ENCODE results near the gene RAB6B. TPM values are rescaled to one million over a fixed set of nuclear protein-coding genes. Genes with fewer than 3 reads are reported as not detected.
A peak's percentile ranks its signal among the peaks of the same experiment; 100 is the strongest.

The RAB6B gene
- total RNA-seq, 2 experiments from 2014 or later: 0.23 to 0.51 TPM

DNA sequence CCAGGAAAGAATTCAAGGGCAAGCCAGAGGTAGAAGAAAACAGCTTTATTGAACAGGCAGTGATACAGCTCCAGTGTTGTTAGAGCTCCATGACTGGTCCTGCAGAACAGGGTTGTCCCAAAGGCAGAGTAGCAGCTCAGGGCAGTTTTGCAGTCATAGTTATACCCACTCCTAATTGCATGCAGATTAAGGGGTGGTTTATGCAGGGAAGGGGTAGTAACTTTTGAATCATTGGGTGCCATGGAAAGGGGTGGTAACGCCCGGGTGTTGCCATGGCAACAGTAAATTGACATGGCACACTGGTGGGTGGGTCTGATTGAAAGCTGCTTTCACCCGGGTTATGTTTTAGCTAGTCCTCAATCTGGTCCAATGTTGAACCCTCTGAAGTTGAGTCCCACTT is 9.7 kb upstream of the RAB6B start:
- POLR2A ChIA-PET: no interaction called here
- DNase-seq: no peak
- CTCF ChIA-PET: interaction anchor here (0.6 kb wide), 1 partner anchor 27 kb away, joined by 3 read pairs; no protein-coding TSS in a partner anchor
- Mint-ChIP-seq H3K4me1 (no peaks in the 10 kb centered on the region), H3K27ac (no peak overlapping the region), H3K27me3 (peaks cover 26% of the 10 kb centered on the region), H3K36me3 (ENCODE audit: low read depth) (no peaks in the 10 kb centered on the region), H3K4me3 (no peak overlapping the region), H3K9me3 (ENCODE audit: low read depth) (no peaks in the 10 kb centered on the region)
- intact Hi-C loops (cut with DNase I, micrococcal nuclease): no loop called here
- no peak for ATAC-seq

DNA sequence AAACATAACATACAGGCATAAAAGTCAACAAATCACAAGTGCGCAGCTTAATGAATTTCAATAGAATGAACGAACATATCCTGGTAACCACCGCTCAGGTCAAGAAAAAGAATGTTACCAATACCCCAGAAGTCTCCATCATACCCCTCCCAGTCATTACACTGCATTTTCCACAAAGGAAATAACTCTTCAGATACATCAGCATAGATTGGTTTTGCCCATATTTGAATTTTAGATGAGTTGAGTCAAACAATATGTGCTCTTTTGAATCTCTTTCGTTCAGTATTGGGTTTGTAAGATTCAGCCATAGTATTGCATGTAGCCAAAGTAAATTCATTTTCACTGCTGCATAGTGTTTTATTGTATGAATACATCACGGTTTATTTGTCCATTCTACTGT is 6.2 kb upstream of the RAB6B start:
- Mint-ChIP-seq H3K9me3 (ENCODE audit: low read depth) (no peaks in the 10 kb centered on the region), H3K27me3 (peaks cover 31% of the 10 kb centered on the region), H3K36me3 (ENCODE audit: low read depth) (no peaks in the 10 kb centered on the region), H3K27ac (no peak overlapping the region), H3K4me3 (no peak overlapping the region), H3K4me1 (no peaks in the 10 kb centered on the region)
- intact Hi-C loops (cut with DNase I, micrococcal nuclease): no loop called here
- DNase-seq: no peak
- no peak for ATAC-seq
- ChIA-PET POLR2A (no interaction called here), CTCF (interaction anchor here (1.1 kb wide), 1 partner anchor 8 kb away, joined by 4 read pairs; no protein-coding TSS in a partner anchor)

DNA sequence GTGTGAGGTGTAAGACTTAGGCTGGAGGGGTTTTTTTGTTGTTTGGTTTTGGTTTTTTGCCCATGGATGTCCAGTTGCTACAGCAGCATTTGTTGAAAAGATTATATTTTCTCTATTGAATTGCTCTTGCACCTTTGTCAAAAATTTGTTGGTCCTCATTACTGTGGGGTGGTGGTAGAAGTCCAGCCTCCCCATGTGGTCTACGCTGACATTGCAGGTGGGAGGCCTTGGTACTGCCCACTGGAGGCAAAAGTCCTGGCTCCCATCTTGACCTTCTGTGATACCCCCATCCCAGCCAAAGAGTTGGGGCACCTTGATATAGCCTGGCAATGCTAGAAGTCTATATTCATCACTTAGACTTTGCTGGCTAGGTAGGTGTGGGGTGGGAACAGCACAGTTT is 5.4 kb upstream of the RAB6B start:
- Mint-ChIP-seq H3K4me3 (no peak overlapping the region), H3K27me3 (peaks cover 38% of the 10 kb centered on the region), H3K36me3 (ENCODE audit: low read depth) (no peaks in the 10 kb centered on the region), H3K9me3 (ENCODE audit: low read depth) (no peaks in the 10 kb centered on the region), H3K27ac (no peak overlapping the region), H3K4me1 (no peaks in the 10 kb centered on the region)
- intact Hi-C loops (cut with DNase I, micrococcal nuclease): no loop called here
- POLR2A ChIA-PET: no interaction called here
- no peak for DNase-seq
- CTCF ChIA-PET: interaction anchor here (1.1 kb wide), 1 partner anchor 9 kb away, joined by 4 read pairs; no protein-coding TSS in a partner anchor
- no peak for ATAC-seq

DNA sequence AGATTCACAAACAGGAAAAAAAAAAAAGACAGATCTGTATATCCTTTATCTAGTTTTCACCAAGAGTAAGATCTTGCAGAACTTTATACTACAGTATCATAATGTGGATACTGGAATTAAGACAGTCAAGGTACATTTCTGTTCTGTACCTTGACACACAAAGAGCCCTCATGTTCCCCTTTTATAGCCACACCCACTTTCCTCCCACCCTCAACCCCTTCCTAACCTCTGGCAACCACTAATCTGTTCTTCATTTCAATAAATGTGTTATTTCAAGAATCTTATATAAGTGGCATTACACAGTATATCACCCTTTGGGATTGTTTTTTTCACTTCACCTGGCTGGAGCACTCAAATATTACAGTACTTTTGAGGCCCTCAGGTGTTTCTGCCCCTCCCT is 3.6 kb upstream of the RAB6B start:
- CTCF ChIA-PET: no interaction called here
- DNase-seq (no peak), ATAC-seq (no peak)
- POLR2A ChIA-PET: no interaction called here
- Mint-ChIP-seq H3K27ac (no peak overlapping the region), H3K4me1 (peaks cover 2% of the 10 kb centered on the region), H3K27me3 (peaks cover 43% of the 10 kb centered on the region), H3K4me3 (no peak overlapping the region), H3K36me3 (ENCODE audit: low read depth) (no peaks in the 10 kb centered on the region), H3K9me3 (ENCODE audit: low read depth) (no peaks in the 10 kb centered on the region)
- intact Hi-C loops (cut with DNase I, micrococcal nuclease): no loop called here

DNA sequence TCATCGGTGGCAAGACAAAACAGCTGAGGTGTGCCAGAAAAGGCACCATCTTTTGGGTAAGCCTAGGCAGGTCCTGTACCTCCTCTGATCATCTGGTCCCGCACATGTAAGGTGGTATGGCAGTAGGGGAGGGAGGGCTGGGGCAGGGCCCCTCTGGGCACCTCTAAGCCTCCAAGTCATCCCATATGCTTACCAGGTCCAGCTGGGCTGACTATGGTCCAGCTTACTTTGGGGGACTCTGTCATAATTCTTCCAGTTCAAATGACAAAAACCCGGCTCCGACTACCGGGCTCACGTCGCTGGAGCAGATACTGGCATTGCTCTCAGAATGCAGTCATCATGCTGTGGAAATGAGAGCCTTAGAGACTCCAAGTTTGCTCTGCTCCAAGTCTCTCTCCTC is 1.9 kb upstream of the RAB6B start:
- Mint-ChIP-seq H3K4me3 (no peak overlapping the region), H3K4me1 (peaks cover 2% of the 10 kb centered on the region), H3K27ac (no peak overlapping the region), H3K9me3 (ENCODE audit: low read depth) (no peaks in the 10 kb centered on the region), H3K36me3 (ENCODE audit: low read depth) (no peaks in the 10 kb centered on the region), H3K27me3 (peaks cover 45% of the 10 kb centered on the region)
- DNase-seq (no peak), ATAC-seq (no peak)
- POLR2A ChIA-PET: no interaction called here
- CTCF ChIA-PET: interaction anchor here (0.9 kb wide), 1 partner anchor 9 kb away, joined by 3 read pairs; no protein-coding TSS in a partner anchor
- intact Hi-C loops (cut with DNase I, micrococcal nuclease): no loop called here

DNA sequence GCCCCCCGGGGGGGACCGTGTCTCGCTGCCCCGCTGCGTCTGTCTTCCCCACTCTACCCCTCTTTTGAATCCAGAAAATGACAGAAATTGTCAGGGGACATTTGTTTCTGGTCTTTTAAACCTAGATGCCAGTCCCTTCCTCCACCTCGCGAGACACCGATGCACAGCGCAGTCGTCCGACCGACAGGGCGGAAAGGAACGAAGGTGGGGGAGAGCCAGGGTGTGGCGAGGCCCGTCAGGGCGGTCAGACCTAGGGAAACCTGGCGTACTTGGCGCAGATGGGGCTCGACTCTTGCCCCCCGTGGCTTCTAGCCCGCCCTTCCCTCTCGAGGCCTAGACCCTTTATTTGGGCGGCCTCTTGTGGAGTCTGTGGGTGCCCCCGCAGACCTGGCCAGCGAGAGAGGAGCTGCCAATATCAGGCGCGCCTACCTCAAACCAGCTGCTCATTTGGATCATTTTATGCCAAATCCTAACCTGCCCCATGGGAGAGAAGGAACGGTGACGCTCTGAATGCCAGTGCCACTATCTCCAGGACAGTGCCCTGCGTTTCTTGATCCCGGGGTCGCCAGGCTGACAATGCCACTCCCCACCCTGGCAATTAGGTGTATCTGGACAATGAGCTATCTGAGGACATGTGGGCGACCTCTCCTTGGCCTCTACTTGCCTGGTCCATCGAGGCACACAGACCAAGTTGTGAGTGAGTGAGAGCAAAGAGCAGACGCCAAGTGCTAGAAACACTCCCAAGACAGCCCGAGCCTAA is 500 bp upstream of the RAB6B start:
- ATAC-seq: no peak
- no peaks in the 10 kb centered on the region for H3K9me3 Mint-ChIP-seq (ENCODE audit: low read depth)
- DNase-seq: no peak

DNA sequence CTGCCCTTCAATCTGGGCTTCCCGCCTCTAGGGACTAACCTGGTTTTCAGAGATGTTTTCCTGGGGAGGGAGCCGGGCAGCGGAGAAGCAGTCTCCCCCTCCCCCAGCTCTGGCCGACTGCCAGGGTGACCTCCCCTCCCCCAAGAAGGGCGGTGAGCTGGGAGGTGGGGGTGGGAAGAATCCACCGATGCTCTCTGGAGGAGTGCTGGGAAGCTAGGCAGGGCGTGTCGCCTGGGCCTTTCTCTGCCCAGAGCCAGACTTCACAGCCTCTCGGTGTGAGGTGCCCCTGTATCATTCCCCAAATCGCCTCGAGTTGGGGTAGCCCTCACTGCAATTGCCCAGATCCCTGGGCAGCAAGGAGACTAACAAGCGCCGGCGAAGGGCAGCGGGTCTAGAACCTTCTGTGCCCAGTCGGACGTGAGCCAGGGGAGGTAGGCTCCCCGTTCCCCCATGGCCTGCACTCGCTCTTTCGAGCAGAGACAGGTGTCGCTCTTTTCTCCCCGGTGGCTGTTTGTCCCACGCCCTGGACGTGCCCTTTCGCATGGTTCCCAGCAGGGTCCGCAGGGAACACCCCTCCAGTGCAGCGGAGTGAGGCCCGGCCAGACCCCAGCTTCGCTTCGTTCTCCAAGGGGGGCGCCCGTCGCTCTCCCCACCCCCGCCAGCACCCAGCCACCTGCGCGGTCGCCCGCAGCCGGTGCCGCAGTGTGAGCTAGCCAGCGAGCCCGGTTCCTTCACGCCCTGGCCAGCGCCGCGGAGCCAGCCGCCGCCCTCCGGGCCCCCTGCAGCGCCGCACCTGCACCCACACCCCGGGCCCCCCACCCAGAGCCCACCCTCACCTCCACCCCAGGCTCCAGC is 1.1 kb downstream of the RAB6B start:
- Mint-ChIP-seq H3K27me3 (peaks cover 41% of the 10 kb centered on the region), H3K4me1 (peaks cover 2% of the 10 kb centered on the region), H3K9me3 (ENCODE audit: low read depth) (no peaks in the 10 kb centered on the region), H3K36me3 (ENCODE audit: low read depth) (no peaks in the 10 kb centered on the region), H3K4me3 (no peak overlapping the region), H3K27ac (no peak overlapping the region)
- ATAC-seq: no peak
- CTCF ChIA-PET: interaction anchor here (1.8 kb wide), 1 partner anchor 77 kb away, joined by 7 read pairs; no protein-coding TSS in a partner anchor
- POLR2A ChIA-PET: no interaction called here
- intact Hi-C loops (cut with DNase I, micrococcal nuclease): no loop called here
- DNase-seq: no peak

More for the DNA sequence above, 500 bp upstream of the RAB6B start:
- Mint-ChIP-seq H3K36me3 (ENCODE audit: low read depth) (no peaks in the 10 kb centered on the region), H3K4me1 (peaks cover 2% of the 10 kb centered on the region), H3K27me3 (peaks cover 42% of the 10 kb centered on the region), H3K4me3 (peak overlapping the region; percentile 56), H3K27ac (no peak overlapping the region)
- ChIA-PET CTCF (no interaction called here), POLR2A (no interaction called here)
- intact Hi-C loops (cut with DNase I, micrococcal nuclease): no loop called here

DNA sequence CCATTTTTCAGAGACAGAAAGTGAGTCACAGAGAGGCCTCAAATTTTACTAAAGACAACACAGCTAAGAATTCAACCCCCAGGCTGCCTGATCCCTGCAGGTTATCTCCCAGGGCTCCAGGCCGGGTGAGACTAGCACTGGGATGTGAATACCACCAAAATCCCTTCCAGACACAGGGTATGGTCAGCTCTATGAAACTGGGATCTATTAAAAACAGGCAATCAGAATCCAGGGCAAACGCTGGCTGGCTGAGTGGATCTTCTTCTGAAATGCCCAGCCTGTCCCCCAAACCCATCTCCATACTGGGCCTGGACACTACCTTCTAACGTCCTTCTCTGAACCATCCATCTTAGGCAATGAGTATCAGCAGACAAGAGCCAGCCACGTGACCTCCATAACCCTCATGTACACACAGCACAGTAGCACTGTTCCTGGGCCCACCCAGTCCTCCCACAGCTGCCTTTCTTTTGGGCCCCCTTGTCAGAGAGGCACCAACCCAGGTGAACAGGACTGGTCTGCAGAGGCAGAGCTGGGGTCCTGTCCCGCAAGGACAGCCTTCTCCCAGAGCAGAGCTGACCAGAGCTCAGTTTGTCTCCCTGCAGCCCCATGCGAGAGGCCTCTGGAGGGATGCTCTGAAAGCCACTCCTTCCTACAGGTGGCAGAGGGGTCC is 1.9 kb downstream of the RAB6B start:
- intact Hi-C loops (cut with DNase I, micrococcal nuclease): no loop called here
- DNase-seq: no peak
- H3K27me3 Mint-ChIP-seq: peaks cover 39% of the 10 kb centered on the region

DNA sequence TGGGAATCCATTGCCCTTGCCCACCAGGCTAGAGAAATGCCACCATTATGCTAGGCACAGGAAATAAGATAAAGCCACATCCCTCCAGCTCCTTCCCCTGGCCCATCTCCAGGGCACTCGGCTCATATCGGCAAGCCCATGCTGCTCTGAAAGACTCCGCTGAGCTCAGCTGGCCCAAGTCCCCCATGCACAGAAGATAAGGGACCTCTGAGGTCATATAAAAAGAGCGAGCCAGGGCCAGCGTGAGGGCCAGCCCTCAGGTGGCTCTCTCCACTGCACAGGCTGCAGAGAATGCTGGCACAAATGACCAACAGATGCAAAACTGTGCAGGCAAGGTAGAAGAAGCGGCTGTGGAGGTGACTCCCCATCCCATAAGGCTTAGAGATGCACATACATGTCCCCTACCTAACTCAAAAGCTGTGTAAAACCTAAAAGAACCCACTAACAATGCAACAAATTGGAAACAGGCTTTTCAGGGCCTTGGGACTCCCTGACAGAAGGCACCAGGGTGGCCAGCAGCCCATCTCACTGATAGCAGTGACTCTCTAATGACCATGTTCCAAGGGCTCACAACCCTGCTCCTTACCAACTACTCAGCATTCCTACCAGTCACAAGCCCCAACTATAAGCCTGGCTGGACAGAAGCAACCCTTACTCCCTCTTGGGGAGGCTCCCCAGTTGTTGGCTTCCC is 3.0 kb downstream of the RAB6B start:
- DNase-seq (no peak), ATAC-seq (no peak)
- Mint-ChIP-seq H3K9me3 (ENCODE audit: low read depth) (no peaks in the 10 kb centered on the region), H3K4me3 (no peak overlapping the region), H3K36me3 (ENCODE audit: low read depth) (no peaks in the 10 kb centered on the region), H3K27me3 (peaks cover 33% of the 10 kb centered on the region), H3K4me1 (peaks cover 2% of the 10 kb centered on the region), H3K27ac (no peak overlapping the region)
- intact Hi-C loops (cut with DNase I, micrococcal nuclease): no loop called here
- ChIA-PET POLR2A (no interaction called here), CTCF (interaction anchor here (0.6 to 1.8 kb wide), 2 partner anchors 75 to 92 kb away, joined by 3 to 7 read pairs; no protein-coding TSS in a partner anchor)

More for the DNA sequence above, 1.9 kb downstream of the RAB6B start:
- POLR2A ChIA-PET: no interaction called here
- Mint-ChIP-seq H3K4me1 (peaks cover 2% of the 10 kb centered on the region), H3K4me3 (no peak overlapping the region), H3K9me3 (ENCODE audit: low read depth) (no peaks in the 10 kb centered on the region), H3K27ac (no peak overlapping the region), H3K36me3 (ENCODE audit: low read depth) (no peaks in the 10 kb centered on the region)
- ATAC-seq: no peak
- CTCF ChIA-PET: interaction anchor here (1.8 kb wide), 1 partner anchor 76 kb away, joined by 7 read pairs; no protein-coding TSS in a partner anchor

DNA sequence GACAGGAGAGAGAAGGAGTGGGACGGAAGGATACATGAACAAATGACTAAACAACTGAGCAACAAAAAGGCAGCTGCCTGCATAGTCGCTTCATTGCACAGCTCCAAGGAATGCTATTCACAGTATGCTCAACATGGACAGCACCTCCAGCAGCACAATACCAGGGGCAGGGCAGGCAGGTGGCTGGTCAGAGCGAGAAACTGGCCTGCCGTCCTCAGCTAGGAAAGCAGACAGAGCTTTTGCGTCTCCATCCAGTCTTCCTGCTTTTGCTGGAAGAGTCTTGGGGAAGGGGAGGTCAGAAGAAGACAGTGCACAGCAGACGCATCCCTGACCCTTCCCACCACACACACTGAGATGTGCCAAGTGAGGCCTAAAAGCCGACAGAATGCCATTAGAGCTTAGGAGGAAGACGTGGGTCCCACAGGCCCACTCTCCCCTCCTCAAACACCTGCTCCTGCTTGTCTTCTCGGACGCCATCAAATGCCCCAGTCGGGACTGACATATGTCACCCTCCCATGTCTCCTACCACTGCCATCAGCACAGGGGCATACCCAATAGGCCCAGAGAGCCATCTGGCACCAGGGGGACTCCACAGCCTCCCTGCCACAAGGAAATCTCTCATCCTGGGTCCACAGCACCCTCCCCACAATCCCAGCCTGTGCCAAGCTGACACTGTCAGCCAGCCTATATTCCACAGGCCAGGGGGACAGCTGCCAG is 3.9 kb downstream of the RAB6B start:
- DNase-seq (no peak), ATAC-seq (no peak)
- peaks cover 28% of the 10 kb centered on the region for H3K27me3 Mint-ChIP-seq
- peaks cover 2% of the 10 kb centered on the region for H3K4me1 Mint-ChIP-seq
- H3K4me3 Mint-ChIP-seq: no peak overlapping the region
- H3K9me3 Mint-ChIP-seq (ENCODE audit: low read depth): no peaks in the 10 kb centered on the region
- intact Hi-C loops (cut with DNase I, micrococcal nuclease): no loop called here
- ChIA-PET CTCF (no interaction called here), POLR2A (no interaction called here)
- no peaks in the 10 kb centered on the region for H3K36me3 Mint-ChIP-seq (ENCODE audit: low read depth)
- no peak overlapping the region for H3K27ac Mint-ChIP-seq
